GM12878 (cell line): ENCODE measurements around the gene SHLD1. TPM values are rescaled to one million over a fixed set of nuclear protein-coding genes. Genes with fewer than 3 reads are reported as not detected.

Source experiments
- ATAC-seq: fragments of 200-7000 bp; cut with Tn5 transposase; 3 replicates; pipeline ENCODE4 v1.9.1; 2020; ENCODE audit warnings: mild to moderate bottlenecking, moderate library complexity
- BruUV-seq: library from RNA; stranded (reverse); fragments of 400-500 nt; replicated peaks from 2 replicates; lab custom pipeline; 2021; lab: Mats Ljungman, UMichigan
- CTCF ChIA-PET: fragments of 300-600 bp; sonication (Branson Sonifier 250); formaldehyde crosslinking; extraction: SDS; loops from one replicate; lab custom pipeline; 2021; ENCODE audit warnings: inconsistent platforms; lab: Yijun Ruan, JAX
- POLR2A ChIA-PET: fragments of 350-600 bp; formaldehyde crosslinking; extraction: SDS; loops from one replicate; lab custom pipeline; 2021; ENCODE audit warnings: inconsistent platforms; lab: Charles Lee
- RAD21 ChIA-PET: fragments of 300-600 bp; sonication (Branson Sonifier 250); formaldehyde crosslinking; loops from one replicate; lab custom pipeline; 2023; ENCODE audit warnings: antibody characterized with exemption; ENCODE audit not compliant: unreplicated experiment; lab: Charles Lee
- SMC1A ChIA-PET: fragments of 300-600 bp; sonication (Branson Sonifier 250); formaldehyde crosslinking; loops from one replicate; lab custom pipeline; 2023; ENCODE audit not compliant: unreplicated experiment, uncharacterized antibody; lab: Charles Lee
- DNase-seq: peaks from one replicate; pipeline ENCODE4 v3.0.0-alpha.2; 2011; ENCODE audit warnings: low read depth, low spot score
- FAIRE-seq: peaks from 3 replicates; lab custom pipeline; 2011; peaks lifted over from hg19 to GRCh38; lab: Jason Lieb, UNC
- H2AFZ ChIP-seq: 2 replicates; pipeline ENCODE4 v1.6.0; 2011; ENCODE audit warnings: low read depth, low read length, control low read depth; ENCODE audit not compliant: control insufficient read depth
- H3K27ac ChIP-seq: 2 replicates; pipeline ENCODE4 v1.5.1; 2011; ENCODE audit warnings: control low read depth; ENCODE audit not compliant: control insufficient read depth, insufficient read depth
- H3K27me3 ChIP-seq, 2 experiments: replicated peaks in 1 of 2; 2 replicates each; pipeline versions ENCODE4 v1.6.0 to v1.6.1; 2011; ENCODE audit warnings: low read length in 1 of 2; ENCODE audit not compliant: control insufficient read depth in 2 of 2, insufficient read depth in 2 of 2
- H3K36me3 ChIP-seq, 2 experiments: 2 replicates each; pipeline ENCODE4 v1.5.1; 2011; ENCODE audit warnings: low read length in 1 of 2; ENCODE audit not compliant: control insufficient read depth in 2 of 2, insufficient read depth in 2 of 2
- H3K4me1 ChIP-seq: 2 replicates; pipeline ENCODE4 v1.6.1; 2011; ENCODE audit warnings: mild to moderate bottlenecking, low read length, moderate library complexity, mixed read lengths; ENCODE audit not compliant: control insufficient read depth, insufficient read depth
- H3K4me2 ChIP-seq: 2 replicates; pipeline ENCODE4 v1.6.0; 2011; ENCODE audit warnings: control low read depth; ENCODE audit not compliant: control insufficient read depth, insufficient read depth
- H3K4me3 ChIP-seq: fragments of 200-600 bp; sonication (generic); 2 replicates; pipeline ENCODE4 v1.5.1; 2016
- H3K79me2 ChIP-seq: 2 replicates; pipeline ENCODE4 v1.6.0; 2011; ENCODE audit warnings: low read length; ENCODE audit not compliant: control insufficient read depth, insufficient read depth
- H3K9ac ChIP-seq: 2 replicates; pipeline ENCODE4 v1.8.0; 2011; ENCODE audit warnings: low read length, control low read depth, mixed read lengths; ENCODE audit not compliant: control insufficient read depth, insufficient read depth
- H3K9me3 ChIP-seq: replicated peaks from 3 replicates; pipeline ENCODE4 v1.5.1; 2011; ENCODE audit warnings: mild to moderate bottlenecking, low read length; ENCODE audit not compliant: control insufficient read depth, insufficient read depth
- H4K20me1 ChIP-seq: 2 replicates; pipeline ENCODE4 v1.6.0; 2011; ENCODE audit not compliant: control insufficient read depth, insufficient read depth
- JUND ChIP-seq: IDR thresholded peaks from 2 replicates; pipeline ENCODE4 v1.6.1; 2012; ENCODE audit warnings: low read depth, mild to moderate bottlenecking, low read length, improper control_type of control experiment, moderate library complexity
- KAT2A ChIP-seq: conservative IDR thresholded peaks from 2 replicates; pipeline ENCODE4 v1.6.1; 2011; ENCODE audit warnings: low read depth, low read length; ENCODE audit not compliant: control insufficient read depth
- KDM1A ChIP-seq: fragments of 200-600 bp; sonication (generic); IDR thresholded peaks from 2 replicates; pipeline ENCODE4 v1.6.1; 2016; ENCODE audit warnings: borderline replicate concordance
- MEF2A ChIP-seq: IDR thresholded peaks from 2 replicates; pipeline ENCODE4 v1.6.1; 2011; ENCODE audit warnings: low read depth, mild to moderate bottlenecking, low read length, moderate library complexity; ENCODE audit not compliant: insufficient read depth
- PAX8 ChIP-seq: fragments of 450-650 bp; IDR thresholded peaks from 2 replicates; pipeline ENCODE4 v1.6.1; 2017; ENCODE audit warnings: mild to moderate bottlenecking, moderate library complexity
- YY1 ChIP-seq: IDR thresholded peaks from 2 replicates; pipeline ENCODE4 v1.6.1; 2011; ENCODE audit warnings: low read depth, mild to moderate bottlenecking, low read length
- ZBTB11 ChIP-seq: fragments of 450-650 bp; formaldehyde crosslinking; IDR thresholded peaks from 2 replicates; pipeline ENCODE4 v1.5.0; 2022; ENCODE audit warnings: mild to moderate bottlenecking, missing genetic modification characterization
- WGBS: methylation state at CpG from one replicate; pipeline ENCODE4 v1.1.6; 2016; ENCODE audit warnings: low lambda C conversion rate; ENCODE audit not compliant: insufficient replicate concordance, insufficient coverage; ENCODE audit errors: missing lambda C conversion rate; 5-methylcytosine and 5-hydroxymethylcytosine counted together
- in situ Hi-C: fragments of 300-500 bp; cut with MboI; formaldehyde crosslinking; loops from 9 replicates; pipeline ENCODE4 v1.14.3; 2018; ENCODE audit warnings: mixed read lengths
- intact Hi-C: fragments of 100-400 bp; cut with micrococcal nuclease; formaldehyde crosslinking; loops from one replicate; pipeline ENCODE4 v1.14.2; 2022; ENCODE audit not compliant: unreplicated experiment
- polyA plus RNA-seq, 11 experiments: library from polyadenylated mRNA; depleted of rRNA in 4 of 11; unstranded in 6 of 11; stranded (reverse) in 5 of 11; fragments of >200 nt; fragmentation: Nextera tagmentation in 4 of 11; fragmentation: Illumina TruSeq in 1 of 11; extraction: Ambion mirVana in 4 of 11; extraction: Trizol in 1 of 11; gene quantifications; 1 replicate in 1 of 11; 2 replicates in 10 of 11; pipeline versions ENCODE4 v1.2.1 to v1.2.3, GENCODE V29; 2011 to 2016; ENCODE audit warnings: inconsistent platforms in 2 of 11, missing spikeins in 2 of 11, low read depth in 1 of 11
- total RNA-seq, 4 experiments: library from RNA; depleted of rRNA in 3 of 4; stranded (reverse); fragments of >200 nt in 3 of 4; fragmentation: Illumina TruSeq in 1 of 4; extraction: Trizol in 1 of 4; gene quantifications; 2 replicates each; pipeline versions ENCODE4 v1.2.1 to v1.2.3, GENCODE V29; 2013 to 2021

The SHLD1 gene
- total and polyA plus RNA-seq, 10 of the 15 experiments (the other 5 are each of a cell fraction or from before 2014, with no cell fraction given), result 10.8 to 70.9 (median 25.4) TPM

GRCh38 chr20:5885866-5886265 is 135.7 kb downstream of the SHLD1 start (continued):
- TF ChIP-seq ZBTB11 (CRISPR knock-in tag) (no peak), JUND (no peak), KDM1A (no peak), MEF2A (no peak)
- TF ChIP-seq, all 136 proteins: peak for 0

- Histone ChIP-seq H3K27me3 (peaks cover 2 to 6% of the 10 kb centered on the region in 2 experiments; a peak in 3 of 4 replicates), H3K4me3 (no peak overlapping the region), H3K4me1 (no peaks in the 10 kb centered on the region), H4K20me1 (no peaks in the 10 kb centered on the region), H3K4me2 (no peak overlapping the region), H3K27ac (no peak overlapping the region), H3K9me3 (no peaks in the 10 kb centered on the region), H2AFZ (no peak overlapping the region), H3K36me3 (no peaks in the 10 kb centered on the region), H3K9ac (no peak overlapping the region), H3K79me2 (no peaks in the 10 kb centered on the region)
- RAD21 ChIA-PET, result no interaction called here
- no peak for TF ChIP-seq KAT2A
- TF ChIP-seq YY1, result no peak
- no peak for TF ChIP-seq PAX8
- intact Hi-C loops (no loop called here), in situ Hi-C loops (no loop called here)
- SMC1A ChIA-PET, result interaction anchor here (1.1 kb wide), 1 partner anchor 94 kb away, joined by 3 read pairs; no protein-coding TSS in a partner anchor
- DNase-seq (no peak), ATAC-seq (no peak), FAIRE-seq (no peak)
- BruUV-seq, result no TSS peak
- CTCF ChIA-PET, result no interaction called here
- POLR2A ChIA-PET, result no interaction called here
- 9% methylated on average over 4 of the region's 4 CpGs for WGBS
Measured at GRCh38 chr20:5886788-5887187, 136.6 kb downstream of the SHLD1 start.
